ENCODE data around the gene TOP3A.

TOP3A gene

GRCh38 chr17:18247613-18248001, 67.2 kb downstream of the TOP3A start:
- Histone ChIP-seq H3K9me3 (ENCODE audit: control insufficient read depth, insufficient read depth, low read length) (no peaks in the 10 kb centered on the region), H3K36me3 (ENCODE audit: control insufficient read depth, insufficient read depth, low read length) (peaks cover 68% of the 10 kb centered on the region), H3K27me3 (ENCODE audit: control insufficient read depth, insufficient read depth, low read length) (no peaks in the 10 kb centered on the region), H3K4me1 (ENCODE audit: control insufficient read depth, insufficient read depth, low read length) (peaks cover 8% of the 10 kb centered on the region), H3K9ac (ENCODE audit: low read depth, low read length) (peak overlapping the region; percentile 37), H3K4me3 (ENCODE audit: low read depth, low read length) (no peak overlapping the region)

GRCh38 chr17:18246880-18247612, 67.7 kb downstream of the TOP3A start:
- H3K9ac ChIP-seq (ENCODE audit: low read depth, low read length), result no peak overlapping the region
- peaks cover 8% of the 10 kb centered on the region for H3K4me1 ChIP-seq (ENCODE audit: control insufficient read depth, insufficient read depth, low read length)
- H3K36me3 ChIP-seq (ENCODE audit: control insufficient read depth, insufficient read depth, low read length), result peaks cover 68% of the 10 kb centered on the region
- no peaks in the 10 kb centered on the region for H3K27me3 ChIP-seq (ENCODE audit: control insufficient read depth, insufficient read depth, low read length)
- no peaks in the 10 kb centered on the region for H3K9me3 ChIP-seq (ENCODE audit: control insufficient read depth, insufficient read depth, low read length)
- H3K4me3 ChIP-seq (ENCODE audit: low read depth, low read length), result peak overlapping the region; percentile 69

- no peaks in the 10 kb centered on the region for H3K27me3 ChIP-seq (ENCODE audit: control insufficient read depth, insufficient read depth, low read length)
- peaks cover 8% of the 10 kb centered on the region for H3K4me1 ChIP-seq (ENCODE audit: control insufficient read depth, insufficient read depth, low read length)
- peak overlapping the region; percentile 55 for H3K4me3 ChIP-seq (ENCODE audit: low read depth, low read length)
- H3K9me3 ChIP-seq (ENCODE audit: control insufficient read depth, insufficient read depth, low read length), result no peaks in the 10 kb centered on the region
- H3K9ac ChIP-seq (ENCODE audit: low read depth, low read length), result peak overlapping the region; percentile 37
- H3K36me3 ChIP-seq (ENCODE audit: control insufficient read depth, insufficient read depth, low read length), result peaks cover 69% of the 10 kb centered on the region
Observed at GRCh38 chr17:18246109-18246725, 68.6 kb downstream of the TOP3A start.

GRCh38 chr17:18245038-18245776, 69.6 kb downstream of the TOP3A start:
- H3K27me3 ChIP-seq (ENCODE audit: control insufficient read depth, insufficient read depth, low read length), result no peaks in the 10 kb centered on the region
- H3K36me3 ChIP-seq (ENCODE audit: control insufficient read depth, insufficient read depth, low read length), result peaks cover 67% of the 10 kb centered on the region

GRCh38 chr17:18241229-18241871, 73.4 kb downstream of the TOP3A start:
- Histone ChIP-seq H3K4me3 (ENCODE audit: low read depth, low read length) (no peak overlapping the region), H3K4me1 (ENCODE audit: control insufficient read depth, insufficient read depth, low read length) (no peaks in the 10 kb centered on the region), H3K27me3 (ENCODE audit: control insufficient read depth, insufficient read depth, low read length) (no peaks in the 10 kb centered on the region), H3K36me3 (ENCODE audit: control insufficient read depth, insufficient read depth, low read length) (peaks cover 75% of the 10 kb centered on the region), H3K9ac (ENCODE audit: low read depth, low read length) (no peak overlapping the region), H3K9me3 (ENCODE audit: control insufficient read depth, insufficient read depth, low read length) (no peaks in the 10 kb centered on the region)

More at GRCh38 chr17:18245038-18245776, 69.6 kb downstream of the TOP3A start:
- no peaks in the 10 kb centered on the region for H3K9me3 ChIP-seq (ENCODE audit: control insufficient read depth, insufficient read depth, low read length)
- no peak overlapping the region for H3K9ac ChIP-seq (ENCODE audit: low read depth, low read length)
- peaks cover 8% of the 10 kb centered on the region for H3K4me1 ChIP-seq (ENCODE audit: control insufficient read depth, insufficient read depth, low read length)
- no peak overlapping the region for H3K4me3 ChIP-seq (ENCODE audit: low read depth, low read length)

- Histone ChIP-seq H3K27me3 (ENCODE audit: control insufficient read depth, insufficient read depth, low read length) (no peaks in the 10 kb centered on the region), H3K9ac (ENCODE audit: low read depth, low read length) (no peak overlapping the region), H3K4me3 (ENCODE audit: low read depth, low read length) (no peak overlapping the region), H3K4me1 (ENCODE audit: control insufficient read depth, insufficient read depth, low read length) (no peaks in the 10 kb centered on the region), H3K9me3 (ENCODE audit: control insufficient read depth, insufficient read depth, low read length) (no peaks in the 10 kb centered on the region), H3K36me3 (ENCODE audit: control insufficient read depth, insufficient read depth, low read length) (peaks cover 75% of the 10 kb centered on the region)
Observed at GRCh38 chr17:18240449-18240848, 74.3 kb downstream of the TOP3A start.

- Histone ChIP-seq H3K27me3 (ENCODE audit: control insufficient read depth, insufficient read depth, low read length) (no peaks in the 10 kb centered on the region), H3K9ac (ENCODE audit: low read depth, low read length) (no peak overlapping the region), H3K36me3 (ENCODE audit: control insufficient read depth, insufficient read depth, low read length) (peaks cover 82% of the 10 kb centered on the region), H3K4me1 (ENCODE audit: control insufficient read depth, insufficient read depth, low read length) (no peaks in the 10 kb centered on the region), H3K4me3 (ENCODE audit: low read depth, low read length) (no peak overlapping the region), H3K9me3 (ENCODE audit: control insufficient read depth, insufficient read depth, low read length) (no peaks in the 10 kb centered on the region)
Observed at GRCh38 chr17:18238299-18238698, 76.5 kb downstream of the TOP3A start.

GRCh38 chr17:18237461-18237860, 77.3 kb downstream of the TOP3A start:
- Histone ChIP-seq H3K9me3 (ENCODE audit: control insufficient read depth, insufficient read depth, low read length) (no peaks in the 10 kb centered on the region), H3K4me3 (ENCODE audit: low read depth, low read length) (no peak overlapping the region), H3K4me1 (ENCODE audit: control insufficient read depth, insufficient read depth, low read length) (no peaks in the 10 kb centered on the region), H3K27me3 (ENCODE audit: control insufficient read depth, insufficient read depth, low read length) (no peaks in the 10 kb centered on the region), H3K36me3 (ENCODE audit: control insufficient read depth, insufficient read depth, low read length) (peaks cover 83% of the 10 kb centered on the region), H3K9ac (ENCODE audit: low read depth, low read length) (no peak overlapping the region)

GRCh38 chr17:18236494-18236893, 78.3 kb downstream of the TOP3A start:
- Histone ChIP-seq H3K36me3 (ENCODE audit: control insufficient read depth, insufficient read depth, low read length) (peaks cover 81% of the 10 kb centered on the region), H3K9ac (ENCODE audit: low read depth, low read length) (no peak overlapping the region), H3K4me3 (ENCODE audit: low read depth, low read length) (no peak overlapping the region), H3K27me3 (ENCODE audit: control insufficient read depth, insufficient read depth, low read length) (no peaks in the 10 kb centered on the region), H3K4me1 (ENCODE audit: control insufficient read depth, insufficient read depth, low read length) (no peaks in the 10 kb centered on the region), H3K9me3 (ENCODE audit: control insufficient read depth, insufficient read depth, low read length) (no peaks in the 10 kb centered on the region)

GRCh38 chr17:18235743-18236256, 79.0 kb downstream of the TOP3A start:
- Histone ChIP-seq H3K4me1 (ENCODE audit: control insufficient read depth, insufficient read depth, low read length) (no peaks in the 10 kb centered on the region), H3K9me3 (ENCODE audit: control insufficient read depth, insufficient read depth, low read length) (no peaks in the 10 kb centered on the region), H3K9ac (ENCODE audit: low read depth, low read length) (no peak overlapping the region), H3K4me3 (ENCODE audit: low read depth, low read length) (no peak overlapping the region), H3K36me3 (ENCODE audit: control insufficient read depth, insufficient read depth, low read length) (peaks cover 75% of the 10 kb centered on the region), H3K27me3 (ENCODE audit: control insufficient read depth, insufficient read depth, low read length) (no peaks in the 10 kb centered on the region)

- H3K4me3 ChIP-seq (ENCODE audit: low read depth, low read length), result no peak overlapping the region
- H3K36me3 ChIP-seq (ENCODE audit: control insufficient read depth, insufficient read depth, low read length), result peaks cover 69% of the 10 kb centered on the region
- no peaks in the 10 kb centered on the region for H3K9me3 ChIP-seq (ENCODE audit: control insufficient read depth, insufficient read depth, low read length)
- no peak overlapping the region for H3K9ac ChIP-seq (ENCODE audit: low read depth, low read length)
- no peaks in the 10 kb centered on the region for H3K27me3 ChIP-seq (ENCODE audit: control insufficient read depth, insufficient read depth, low read length)
- no peaks in the 10 kb centered on the region for H3K4me1 ChIP-seq (ENCODE audit: control insufficient read depth, insufficient read depth, low read length)
Observed at GRCh38 chr17:18234853-18235380, 79.9 kb downstream of the TOP3A start.

Data from iPS-15b (cell line).